Activated B cell treated with CpG ODN at 0.5 μM for 24 hours (primary cell): ENCODE results near the gene GPX5. TPM values are rescaled to one million over a fixed set of nuclear protein-coding genes. Genes with fewer than 3 reads are reported as not detected.

Source experiments
- ATAC-seq: fragments of 200-7000 bp; cut with Tn5 transposase; one replicate; pipeline ENCODE4 v1.10.0; 2021; ENCODE audit warnings: low read depth, mild to moderate bottlenecking, moderate library complexity
- CTCF ChIA-PET: fragments of 350-600 bp; sonication (Branson Sonifier 250); formaldehyde crosslinking; loops from one replicate; lab custom pipeline; 2021; ENCODE audit warnings: antibody characterized with exemption; lab: Charles Lee
- POLR2A ChIA-PET: fragments of 350-600 bp; sonication (Branson Sonifier 250); formaldehyde crosslinking; loops from one replicate; lab custom pipeline; 2021; ENCODE audit warnings: antibody characterized with exemption; lab: Charles Lee
- DNase-seq: peaks from one replicate; pipeline ENCODE4 v3.0.0; 2022
- H3K27ac Mint-ChIP-seq: one replicate; pipeline ENCODE4 v1.8.0; 2020; ENCODE audit warnings: mixed read lengths
- H3K27me3 Mint-ChIP-seq: one replicate; pipeline ENCODE4 v1.8.0; 2021; ENCODE audit warnings: mixed read lengths
- H3K36me3 Mint-ChIP-seq: one replicate; pipeline ENCODE4 v1.8.0; 2021; ENCODE audit warnings: low read depth, mixed read lengths
- H3K4me1 Mint-ChIP-seq: one replicate; pipeline ENCODE4 v1.8.0; 2021; ENCODE audit warnings: mixed read lengths
- H3K4me3 Mint-ChIP-seq: one replicate; pipeline ENCODE4 v1.8.0; 2020; ENCODE audit warnings: mild to moderate bottlenecking, mixed read lengths
- H3K9me3 Mint-ChIP-seq: one replicate; pipeline ENCODE4 v1.8.0; 2020; ENCODE audit warnings: mixed read lengths
- intact Hi-C: fragments of 100-400 bp; cut with micrococcal nuclease; formaldehyde crosslinking; loops from one replicate; pipeline ENCODE4 v1.15.1; 2024
- total RNA-seq: library from RNA; stranded (reverse); gene quantifications from 2 replicates; pipeline ENCODE4 v1.2.3, GENCODE V29; 2022
- TF ChIP-seq, protein P1 (sequence below): fragments of 200-600 bp; IDR thresholded peaks from one replicate; pipeline ENCODE4 v1.8.0; 2022; ENCODE audit warnings: antibody characterized with exemption, mild to moderate bottlenecking

The GPX5 gene
- total RNA-seq, 1 donor from 2014 or later, result not detected

DNA sequence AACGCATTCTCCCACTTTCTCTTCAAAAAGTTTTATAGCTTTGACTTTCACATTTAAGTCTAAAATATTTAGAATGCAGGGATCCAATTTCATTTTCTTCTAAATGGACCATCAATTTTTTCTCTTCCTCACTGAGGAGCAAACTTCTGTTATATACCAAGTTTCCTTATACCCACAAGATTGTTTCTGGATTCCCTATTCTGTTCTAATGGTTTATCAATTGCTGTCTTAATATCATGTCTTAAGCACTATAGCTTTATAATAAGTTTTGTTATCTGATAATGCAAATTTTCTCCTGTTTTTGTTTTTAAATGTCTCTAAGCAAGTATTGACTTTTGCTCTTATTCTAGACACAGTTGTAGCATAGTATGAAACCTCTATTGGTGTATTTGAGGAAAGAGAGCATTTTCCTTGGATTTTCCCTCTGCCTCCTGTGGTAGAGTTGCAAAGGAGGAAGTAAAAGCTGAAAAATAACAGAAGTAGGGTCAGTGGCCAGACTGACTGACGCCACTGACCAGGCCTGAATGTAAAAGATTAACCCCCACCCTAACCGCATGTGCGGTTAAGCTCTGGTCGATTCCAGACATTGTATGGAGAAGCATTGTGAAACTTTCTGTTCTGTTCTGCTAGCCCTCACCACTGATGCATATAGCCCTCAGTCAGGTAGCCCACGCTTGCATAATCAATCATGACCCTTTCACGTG, 40.3 kb downstream of the GPX5 start:
- H3K27me3 Mint-ChIP-seq, result peaks cover 18% of the 10 kb centered on the region
- no peaks in the 10 kb centered on the region for H3K4me1 Mint-ChIP-seq
- ChIA-PET POLR2A (interaction anchor here (0.7 kb wide), 1 partner anchor 461 kb away, joined by 3 read pairs; no protein-coding TSS in a partner anchor), CTCF (no interaction called here)
- no peak for ATAC-seq
- H3K4me3 Mint-ChIP-seq, result no peak overlapping the region
- H3K27ac Mint-ChIP-seq, result no peak overlapping the region
- intact Hi-C loops, result no loop called here
- TF ChIP-seq, protein P1, sequence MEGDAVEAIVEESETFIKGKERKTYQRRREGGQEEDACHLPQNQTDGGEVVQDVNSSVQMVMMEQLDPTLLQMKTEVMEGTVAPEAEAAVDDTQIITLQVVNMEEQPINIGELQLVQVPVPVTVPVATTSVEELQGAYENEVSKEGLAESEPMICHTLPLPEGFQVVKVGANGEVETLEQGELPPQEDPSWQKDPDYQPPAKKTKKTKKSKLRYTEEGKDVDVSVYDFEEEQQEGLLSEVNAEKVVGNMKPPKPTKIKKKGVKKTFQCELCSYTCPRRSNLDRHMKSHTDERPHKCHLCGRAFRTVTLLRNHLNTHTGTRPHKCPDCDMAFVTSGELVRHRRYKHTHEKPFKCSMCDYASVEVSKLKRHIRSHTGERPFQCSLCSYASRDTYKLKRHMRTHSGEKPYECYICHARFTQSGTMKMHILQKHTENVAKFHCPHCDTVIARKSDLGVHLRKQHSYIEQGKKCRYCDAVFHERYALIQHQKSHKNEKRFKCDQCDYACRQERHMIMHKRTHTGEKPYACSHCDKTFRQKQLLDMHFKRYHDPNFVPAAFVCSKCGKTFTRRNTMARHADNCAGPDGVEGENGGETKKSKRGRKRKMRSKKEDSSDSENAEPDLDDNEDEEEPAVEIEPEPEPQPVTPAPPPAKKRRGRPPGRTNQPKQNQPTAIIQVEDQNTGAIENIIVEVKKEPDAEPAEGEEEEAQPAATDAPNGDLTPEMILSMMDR, result no peak
- H3K36me3 Mint-ChIP-seq, result no peaks in the 10 kb centered on the region
- H3K9me3 Mint-ChIP-seq, result no peaks in the 10 kb centered on the region
- DNase-seq, result no peak

DNA sequence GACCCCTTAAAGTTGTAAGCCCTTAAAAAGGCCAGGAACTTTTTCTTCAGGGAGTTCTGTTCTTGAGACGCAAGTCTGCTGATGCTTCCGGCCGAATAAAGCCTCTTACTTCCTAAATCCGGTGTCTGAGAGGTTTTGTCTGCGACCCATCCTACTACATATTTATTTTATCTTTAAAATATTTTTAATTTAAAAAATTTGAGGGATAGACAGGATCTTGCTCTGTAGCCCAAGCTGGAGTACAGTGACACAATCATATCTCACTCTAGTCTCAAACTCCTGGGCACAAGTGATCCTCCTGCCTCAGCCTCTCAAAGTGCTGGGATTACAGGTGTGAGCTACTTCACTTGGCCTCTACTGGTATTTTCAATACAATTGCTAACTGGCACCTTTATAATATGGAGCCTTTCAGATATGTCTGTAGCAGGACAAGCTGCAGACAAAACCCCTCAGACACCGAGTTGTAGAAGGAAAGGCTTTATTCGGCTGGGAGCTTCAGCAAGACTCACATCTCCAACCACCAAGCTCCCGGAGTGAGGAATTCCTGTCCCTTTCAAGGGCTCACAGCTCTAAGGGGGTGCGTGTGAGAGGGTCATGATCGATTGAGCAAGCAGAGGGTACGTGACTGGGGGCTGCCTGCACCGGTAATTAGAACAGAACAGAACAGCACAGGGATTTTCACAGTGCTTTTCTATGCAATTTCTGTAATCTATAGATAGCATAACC, 41.0 kb downstream of the GPX5 start:
- POLR2A ChIA-PET, result no interaction called here
- intact Hi-C loops, result no loop called here
- CTCF ChIA-PET, result no interaction called here
- ATAC-seq (no peak), DNase-seq (no peak)
- Mint-ChIP-seq H3K27me3 (peaks cover 19% of the 10 kb centered on the region), H3K9me3 (no peaks in the 10 kb centered on the region), H3K36me3 (no peaks in the 10 kb centered on the region), H3K4me3 (no peak overlapping the region), H3K4me1 (no peaks in the 10 kb centered on the region), H3K27ac (no peak overlapping the region)
- TF ChIP-seq, protein P1, result no peak

DNA sequence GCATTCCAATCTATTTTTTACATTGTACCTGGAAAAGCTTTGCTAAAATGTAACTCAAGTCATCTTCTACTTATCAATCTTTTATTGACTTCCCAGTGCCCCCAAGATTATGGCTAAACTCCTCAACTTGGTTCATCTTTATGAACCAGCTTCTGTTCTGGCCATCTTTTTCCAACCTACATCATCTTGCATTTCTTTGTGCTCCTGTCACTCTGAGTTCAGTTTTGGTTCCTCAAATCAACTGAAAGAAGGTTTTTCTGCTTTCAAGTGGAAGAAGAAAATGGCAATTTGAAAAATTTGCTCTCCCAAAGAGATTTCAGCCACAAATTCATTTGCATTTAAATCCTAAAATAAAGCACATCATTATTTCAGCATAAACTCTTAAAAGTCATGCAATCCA, 41.8 kb downstream of the GPX5 start:
- no peak for ATAC-seq
- TF ChIP-seq, protein P1, result no peak
- peaks cover 23% of the 10 kb centered on the region for H3K27me3 Mint-ChIP-seq
- intact Hi-C loops, result no loop called here
- H3K36me3 Mint-ChIP-seq, result no peaks in the 10 kb centered on the region
- no peak overlapping the region for H3K27ac Mint-ChIP-seq
- H3K4me1 Mint-ChIP-seq, result no peaks in the 10 kb centered on the region
- H3K4me3 Mint-ChIP-seq, result no peak overlapping the region
- POLR2A ChIA-PET, result no interaction called here
- H3K9me3 Mint-ChIP-seq, result no peaks in the 10 kb centered on the region
- CTCF ChIA-PET, result no interaction called here
- DNase-seq, result no peak

DNA sequence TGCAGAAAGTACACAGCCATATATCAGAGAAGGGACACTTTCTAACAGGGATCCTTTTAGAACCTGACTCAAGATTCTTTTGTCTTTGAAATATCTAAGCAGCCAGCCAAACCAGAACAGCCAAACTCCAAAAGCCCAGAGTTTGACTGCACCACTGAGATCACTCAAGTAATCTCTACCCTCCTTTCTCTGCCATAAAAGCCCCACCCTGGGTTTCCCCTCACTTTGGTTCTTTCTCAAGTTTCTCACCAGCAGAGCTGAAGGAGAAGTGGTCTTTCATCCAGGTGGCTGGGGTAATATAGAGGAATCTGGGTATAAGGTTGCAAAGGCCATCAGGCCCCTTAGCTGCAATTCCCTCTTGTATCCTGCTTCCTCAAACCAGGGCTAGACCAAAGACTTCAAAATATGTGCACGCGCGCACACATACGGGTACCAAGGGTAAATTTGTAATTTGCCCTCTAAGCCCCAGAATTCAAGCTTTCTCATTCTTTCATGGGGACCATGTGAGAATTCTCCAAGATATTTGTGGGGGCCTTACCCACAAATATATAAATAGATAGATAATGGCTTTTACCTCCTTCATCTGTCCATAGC, 42.9 kb downstream of the GPX5 start:
- ChIA-PET CTCF (no interaction called here), POLR2A (no interaction called here)
- Mint-ChIP-seq H3K4me3 (no peak overlapping the region), H3K27me3 (peaks cover 26% of the 10 kb centered on the region), H3K4me1 (no peaks in the 10 kb centered on the region), H3K9me3 (no peaks in the 10 kb centered on the region), H3K36me3 (no peaks in the 10 kb centered on the region), H3K27ac (no peak overlapping the region)
- intact Hi-C loops, result no loop called here
- DNase-seq (no peak), ATAC-seq (no peak)
- TF ChIP-seq, protein P1, result no peak

DNA sequence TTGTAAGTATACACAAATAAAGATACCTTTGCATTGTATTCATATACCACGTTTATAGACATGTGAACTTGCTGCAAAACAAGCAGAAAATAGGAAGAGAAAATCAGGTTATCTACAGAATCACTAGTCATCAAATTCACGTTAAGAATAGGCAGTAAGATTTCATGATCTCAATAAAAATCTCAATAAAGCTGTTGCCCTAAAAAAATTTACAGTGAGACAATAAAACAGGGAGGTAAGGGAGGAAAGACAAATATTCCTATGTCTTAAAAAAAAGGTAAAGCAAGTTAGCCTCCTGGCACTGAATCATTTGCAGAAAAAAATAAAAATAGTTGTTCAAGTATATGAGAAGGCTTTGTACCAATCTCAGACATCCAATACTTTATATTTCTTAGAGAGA, 44.1 kb downstream of the GPX5 start:
- DNase-seq (no peak), ATAC-seq (no peak)
- Mint-ChIP-seq H3K27ac (no peak overlapping the region), H3K4me1 (no peaks in the 10 kb centered on the region), H3K4me3 (no peak overlapping the region), H3K36me3 (no peaks in the 10 kb centered on the region), H3K9me3 (no peaks in the 10 kb centered on the region), H3K27me3 (peaks cover 30% of the 10 kb centered on the region)
- POLR2A ChIA-PET, result no interaction called here
- TF ChIP-seq, protein P1, result no peak
- CTCF ChIA-PET, result no interaction called here
- intact Hi-C loops, result no loop called here
